Measurements from ENCODE around the gene HEATR3. TPM values are rescaled to one million over a fixed set of nuclear protein-coding genes. Genes with fewer than 3 reads are reported as not detected.

Gene HEATR3
- polyA plus RNA-seq, 3 donors, result 10.4 to 40.6 (median 10.7) TPM

DNA sequence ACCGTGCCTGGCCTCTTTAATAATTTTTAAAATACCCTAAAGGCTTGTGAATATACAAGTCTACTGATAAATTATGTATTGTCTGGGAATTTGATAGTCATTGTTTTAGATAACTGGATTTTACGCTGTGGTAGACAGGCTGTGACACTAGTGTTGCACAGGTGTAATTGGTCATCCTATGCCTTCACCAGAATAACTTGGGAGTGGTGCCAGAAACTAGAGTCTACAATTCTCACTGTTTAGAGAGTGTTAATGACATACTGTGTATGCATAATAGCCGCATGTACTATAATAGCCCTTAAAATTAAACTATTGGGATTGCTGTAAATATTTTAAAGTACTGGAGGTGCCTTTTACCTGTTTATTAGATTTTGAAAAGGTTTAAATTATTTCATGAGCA is 29.3 kb upstream of the HEATR3 start:
- H3K79me2 ChIP-seq (ENCODE audit: insufficient read depth, low read length), result peaks cover 30% of the 10 kb centered on the region
- DNase-seq, result no peak
- H3K4me3 Mint-ChIP-seq, result no peak overlapping the region
- peaks cover 36 to 53% of the 10 kb centered on the region in 2 donors for H3K36me3 ChIP-seq (replicated peaks in 1 of 2; ENCODE audit: control insufficient read depth in 1 of 2, insufficient read depth in 2 of 2, low read length in 2 of 2)
- H3K36me3 Mint-ChIP-seq, result peaks cover 41 to 54% of the 10 kb centered on the region in 2 donors
- WGBS (ENCODE audit: insufficient coverage), result no CpG with 5 or more reads among the region's 3 CpGs
- H3K4me2 ChIP-seq (replicated peaks; ENCODE audit: extremely low read depth, low read length, poor library complexity, severe bottlenecking), result no peak overlapping the region
- H2AFZ ChIP-seq (ENCODE audit: insufficient read depth, low read depth, low read length, poor library complexity, severe bottlenecking), result no peak overlapping the region
- H4K20me1 ChIP-seq (ENCODE audit: insufficient read depth, low read length), result peaks cover 1% of the 10 kb centered on the region
- H3K27ac Mint-ChIP-seq, result peak overlapping the region in 6 of 7 donors; percentile 46 to 64 (median 55)
- H3K27me3 Mint-ChIP-seq (ENCODE audit: low read depth in 3 of 3), result no peaks in the 10 kb centered on the region
- intact Hi-C loops (cut with micrococcal nuclease), result loop anchor here in 1 of 2 donors (10.0 kb wide), 1 partner anchor 228 kb away; the partner anchor contains the start of gene ADCY7
- H3K9ac ChIP-seq (ENCODE audit: insufficient read depth, low read length, poor library complexity, severe bottlenecking), result no peak overlapping the region
- H3K27me3 ChIP-seq (ENCODE audit: control insufficient read depth in 2 of 2, insufficient read depth in 2 of 2, low read length in 2 of 2), result no peaks in the 10 kb centered on the region
- no peaks in the 10 kb centered on the region for H3K9me3 Mint-ChIP-seq
- peak overlapping the region in 1 of 2 donors; percentile 78 for H3K27ac ChIP-seq (ENCODE audit: low read depth in 1 of 2, low read length in 2 of 2)
- no peaks in the 10 kb centered on the region for H3K9me3 ChIP-seq (replicated peaks in 1 of 2; ENCODE audit: control insufficient read depth in 1 of 2, insufficient read depth in 1 of 2, low read length in 2 of 2)
- TF ChIP-seq, protein P1, sequence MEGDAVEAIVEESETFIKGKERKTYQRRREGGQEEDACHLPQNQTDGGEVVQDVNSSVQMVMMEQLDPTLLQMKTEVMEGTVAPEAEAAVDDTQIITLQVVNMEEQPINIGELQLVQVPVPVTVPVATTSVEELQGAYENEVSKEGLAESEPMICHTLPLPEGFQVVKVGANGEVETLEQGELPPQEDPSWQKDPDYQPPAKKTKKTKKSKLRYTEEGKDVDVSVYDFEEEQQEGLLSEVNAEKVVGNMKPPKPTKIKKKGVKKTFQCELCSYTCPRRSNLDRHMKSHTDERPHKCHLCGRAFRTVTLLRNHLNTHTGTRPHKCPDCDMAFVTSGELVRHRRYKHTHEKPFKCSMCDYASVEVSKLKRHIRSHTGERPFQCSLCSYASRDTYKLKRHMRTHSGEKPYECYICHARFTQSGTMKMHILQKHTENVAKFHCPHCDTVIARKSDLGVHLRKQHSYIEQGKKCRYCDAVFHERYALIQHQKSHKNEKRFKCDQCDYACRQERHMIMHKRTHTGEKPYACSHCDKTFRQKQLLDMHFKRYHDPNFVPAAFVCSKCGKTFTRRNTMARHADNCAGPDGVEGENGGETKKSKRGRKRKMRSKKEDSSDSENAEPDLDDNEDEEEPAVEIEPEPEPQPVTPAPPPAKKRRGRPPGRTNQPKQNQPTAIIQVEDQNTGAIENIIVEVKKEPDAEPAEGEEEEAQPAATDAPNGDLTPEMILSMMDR (IDR thresholded peaks at IDR 0.05), result no peak
- peaks cover 40% of the 10 kb centered on the region for H3K4me1 Mint-ChIP-seq
- H3K4me3 ChIP-seq (replicated peaks in 1 of 3; ENCODE audit: low read depth in 2 of 3, low read length in 3 of 3), result no peak overlapping the region
- H3K4me1 ChIP-seq (ENCODE audit: control insufficient read depth in 1 of 2, insufficient read depth in 2 of 2, low read length in 2 of 2), result peaks cover 44 to 48% of the 10 kb centered on the region in 2 donors

DNA sequence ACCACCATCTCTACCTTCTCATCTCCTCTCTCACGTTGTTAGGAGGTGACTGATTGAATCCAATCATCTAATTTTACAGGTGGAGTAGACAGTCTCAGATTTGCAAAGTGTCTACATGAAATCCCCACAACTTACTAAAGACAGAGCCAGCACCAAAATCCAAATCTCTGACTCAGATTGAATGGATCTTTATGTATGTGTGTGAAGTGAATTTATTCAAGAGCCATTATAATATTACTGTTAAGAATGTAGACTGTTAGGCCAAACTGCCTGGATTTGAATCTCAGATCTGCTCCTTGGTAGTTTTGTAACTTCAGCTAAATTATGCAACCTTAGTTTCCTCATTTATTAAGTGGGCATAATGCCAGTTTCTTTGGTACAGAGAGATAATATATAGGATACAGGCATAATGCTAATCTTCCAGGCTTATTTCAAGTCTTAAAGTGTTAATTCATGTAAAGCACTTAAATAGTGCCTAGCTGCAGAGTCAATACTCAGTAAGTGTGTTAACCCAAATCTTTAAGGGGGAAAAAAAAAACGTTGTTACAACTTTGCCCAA is 28.0 kb upstream of the HEATR3 start:
- H3K79me2 ChIP-seq (ENCODE audit: insufficient read depth, low read length), result peaks cover 18% of the 10 kb centered on the region
- no peaks in the 10 kb centered on the region for H3K9me3 Mint-ChIP-seq
- H3K4me1 ChIP-seq (ENCODE audit: control insufficient read depth in 1 of 2, insufficient read depth in 2 of 2, low read length in 2 of 2), result peaks cover 44 to 48% of the 10 kb centered on the region in 2 donors
- TF ChIP-seq, protein P1 (IDR thresholded peaks at IDR 0.05), result no peak
- no CpG with 5 or more reads among the region's 2 CpGs for WGBS (ENCODE audit: insufficient coverage)
- peak overlapping the region in 2 of 3 experiments; percentile 9 to 62 for H3K4me3 ChIP-seq (replicated peaks in 1 of 3; ENCODE audit: low read depth in 2 of 3, low read length in 3 of 3)
- H3K4me2 ChIP-seq (replicated peaks; ENCODE audit: extremely low read depth, low read length, poor library complexity, severe bottlenecking), result peak overlapping the region; percentile 70
- no peaks in the 10 kb centered on the region for H3K27me3 Mint-ChIP-seq (ENCODE audit: low read depth in 3 of 3)
- peak overlapping the region; percentile 49 for H2AFZ ChIP-seq (ENCODE audit: insufficient read depth, low read depth, low read length, poor library complexity, severe bottlenecking)
- H3K9me3 ChIP-seq (replicated peaks in 1 of 2; ENCODE audit: control insufficient read depth in 1 of 2, insufficient read depth in 1 of 2, low read length in 2 of 2), result no peaks in the 10 kb centered on the region
- H3K36me3 ChIP-seq (replicated peaks in 1 of 2; ENCODE audit: control insufficient read depth in 1 of 2, insufficient read depth in 2 of 2, low read length in 2 of 2), result peaks cover 26 to 39% of the 10 kb centered on the region in 2 donors
- peak overlapping the region in 1 of 2 donors; percentile 83 for H3K4me3 Mint-ChIP-seq
- peak overlapping the region; percentile 19 for H3K9ac ChIP-seq (ENCODE audit: insufficient read depth, low read length, poor library complexity, severe bottlenecking)
- peak overlapping the region in 1 of 2 donors; percentile 78 for H3K27ac ChIP-seq (ENCODE audit: low read depth in 1 of 2, low read length in 2 of 2)
- no peaks in the 10 kb centered on the region for H3K27me3 ChIP-seq (ENCODE audit: control insufficient read depth in 2 of 2, insufficient read depth in 2 of 2, low read length in 2 of 2)
- peaks cover 30 to 40% of the 10 kb centered on the region in 2 donors for H3K36me3 Mint-ChIP-seq
- peaks cover 40% of the 10 kb centered on the region for H3K4me1 Mint-ChIP-seq
- H3K27ac Mint-ChIP-seq, result peak overlapping the region; percentile 93 to 99 (median 97)
- no peaks in the 10 kb centered on the region for H4K20me1 ChIP-seq (ENCODE audit: insufficient read depth, low read length)
- DNase-seq, result peak; percentile 61 to 90 (median 69)
- intact Hi-C loops (cut with micrococcal nuclease), result loop anchor here in 1 of 2 donors (1.0 to 10.0 kb wide), 2 partner anchors 12 to 227 kb away; partner anchors contain the start of genes ADCY7 and CNEP1R1
